ENCODE data around the gene ABR. TPM values are rescaled to one million over a fixed set of nuclear protein-coding genes. Genes with fewer than 3 reads are reported as not detected.
A peak's percentile ranks its signal among the peaks of the same experiment; 100 is the strongest.

Gene ABR
- total RNA-seq, 1 donor, result 156 TPM

GRCh38 chr17:1107777-1108477 is 71.9 kb downstream of the ABR start:
- peaks cover 52% of the 10 kb centered on the region for H3K79me2 ChIP-seq (ENCODE audit: insufficient read depth, low read length)

GRCh38 chr17:1107083-1107776 is 72.6 kb downstream of the ABR start:
- H3K36me3 ChIP-seq (ENCODE audit: insufficient read depth, low read length), result peaks cover 8% of the 10 kb centered on the region
- H3K27ac ChIP-seq (ENCODE audit: low read depth, low read length), result no peak overlapping the region
- H2AFZ ChIP-seq (ENCODE audit: low read length), result no peak overlapping the region
- peaks cover 55% of the 10 kb centered on the region for H3K79me2 ChIP-seq (ENCODE audit: insufficient read depth, low read length)
- no peak for TF ChIP-seq CTCF (IDR thresholded peaks at IDR 0.05; ENCODE audit: extremely low read depth, low read depth, low read length)
- H3K4me3 ChIP-seq (ENCODE audit: insufficient read depth, low read length), result peak overlapping the region; percentile 81
- H3K4me1 ChIP-seq (ENCODE audit: insufficient read depth, low read length), result peaks cover 41% of the 10 kb centered on the region
- DNase-seq (ENCODE audit: insufficient read length, low spot score, missing footprints), result peak; percentile 63
- H3K27me3 ChIP-seq (ENCODE audit: insufficient read depth, low read length), result no peaks in the 10 kb centered on the region
- H4K20me1 ChIP-seq (ENCODE audit: insufficient read depth, low read length), result peaks cover 27% of the 10 kb centered on the region
- H3K9me3 ChIP-seq (ENCODE audit: low read depth, low read length), result no peaks in the 10 kb centered on the region
- H3K4me2 ChIP-seq (ENCODE audit: insufficient read depth, low read length), result peak overlapping the region; percentile 95

More at GRCh38 chr17:1107777-1108477, 71.9 kb downstream of the ABR start:
- TF ChIP-seq CTCF (IDR thresholded peaks at IDR 0.05; ENCODE audit: extremely low read depth, low read depth, low read length), result no peak
- Histone ChIP-seq H4K20me1 (ENCODE audit: insufficient read depth, low read length) (peaks cover 27% of the 10 kb centered on the region), H2AFZ (ENCODE audit: low read length) (no peak overlapping the region), H3K27ac (ENCODE audit: low read depth, low read length) (peak overlapping the region; percentile 23), H3K36me3 (ENCODE audit: insufficient read depth, low read length) (peaks cover 7% of the 10 kb centered on the region), H3K9me3 (ENCODE audit: low read depth, low read length) (no peaks in the 10 kb centered on the region), H3K27me3 (ENCODE audit: insufficient read depth, low read length) (no peaks in the 10 kb centered on the region), H3K4me3 (ENCODE audit: insufficient read depth, low read length) (peak overlapping the region; percentile 81), H3K4me1 (ENCODE audit: insufficient read depth, low read length) (peaks cover 41% of the 10 kb centered on the region), H3K4me2 (ENCODE audit: insufficient read depth, low read length) (peak overlapping the region; percentile 95)
- peak; percentile 91 for DNase-seq (ENCODE audit: insufficient read length, low spot score, missing footprints)

GRCh38 chr17:1104222-1104621 is 75.6 kb downstream of the ABR start:
- peak; percentile 61 for DNase-seq (ENCODE audit: insufficient read length, low spot score, missing footprints)
- Histone ChIP-seq H3K36me3 (ENCODE audit: insufficient read depth, low read length) (peaks cover 16% of the 10 kb centered on the region), H3K79me2 (ENCODE audit: insufficient read depth, low read length) (peaks cover 69% of the 10 kb centered on the region), H2AFZ (ENCODE audit: low read length) (no peak overlapping the region), H4K20me1 (ENCODE audit: insufficient read depth, low read length) (peaks cover 31% of the 10 kb centered on the region), H3K4me2 (ENCODE audit: insufficient read depth, low read length) (no peak overlapping the region), H3K27ac (ENCODE audit: low read depth, low read length) (no peak overlapping the region), H3K27me3 (ENCODE audit: insufficient read depth, low read length) (no peaks in the 10 kb centered on the region), H3K4me1 (ENCODE audit: insufficient read depth, low read length) (peaks cover 15% of the 10 kb centered on the region), H3K9me3 (ENCODE audit: low read depth, low read length) (no peaks in the 10 kb centered on the region), H3K4me3 (ENCODE audit: insufficient read depth, low read length) (no peak overlapping the region)
- no peak for TF ChIP-seq CTCF (IDR thresholded peaks at IDR 0.05; ENCODE audit: extremely low read depth, low read depth, low read length)

GRCh38 chr17:1100382-1100781 is 79.4 kb downstream of the ABR start:
- no peak overlapping the region for H3K27ac ChIP-seq (ENCODE audit: low read depth, low read length)
- no peak for TF ChIP-seq CTCF (IDR thresholded peaks at IDR 0.05; ENCODE audit: extremely low read depth, low read depth, low read length)
- no peak for DNase-seq (ENCODE audit: insufficient read length, low spot score, missing footprints)
- no peaks in the 10 kb centered on the region for H3K27me3 ChIP-seq (ENCODE audit: insufficient read depth, low read length)
- H4K20me1 ChIP-seq (ENCODE audit: insufficient read depth, low read length), result peaks cover 22% of the 10 kb centered on the region
- H3K4me1 ChIP-seq (ENCODE audit: insufficient read depth, low read length), result peaks cover 3% of the 10 kb centered on the region
- H2AFZ ChIP-seq (ENCODE audit: low read length), result no peak overlapping the region
- H3K4me3 ChIP-seq (ENCODE audit: insufficient read depth, low read length), result no peak overlapping the region
- H3K9me3 ChIP-seq (ENCODE audit: low read depth, low read length), result no peaks in the 10 kb centered on the region
- peaks cover 56% of the 10 kb centered on the region for H3K79me2 ChIP-seq (ENCODE audit: insufficient read depth, low read length)
- peaks cover 22% of the 10 kb centered on the region for H3K36me3 ChIP-seq (ENCODE audit: insufficient read depth, low read length)
- no peak overlapping the region for H3K4me2 ChIP-seq (ENCODE audit: insufficient read depth, low read length)
